Stimulated activated CD4-positive, alpha-beta T cell treated with anti-CD3 and anti-CD28 coated beads, Interleukin-2, amount 100 ng/mL, for 24 hours (primary cell): ENCODE data around the gene SMPD3.
A peak's percentile ranks its signal among the peaks of the same experiment; 100 is the strongest.

Experiments used
- DNase-seq, 2 donors: peaks; one replicate each; pipeline ENCODE4 v3.0.0-alpha.2; 2020

SMPD3 gene

GRCh38 chr16:68432701-68433100 lies 15.6 kb downstream of the SMPD3 start:
- DNase-seq, result no peak

GRCh38 chr16:68429076-68429854 lies 19.0 kb downstream of the SMPD3 start:
- no peak for DNase-seq

- DNase-seq, result no peak
Observed at GRCh38 chr16:68427649-68428303, 20.5 kb downstream of the SMPD3 start.

- no peak for DNase-seq
Observed at GRCh38 chr16:68426347-68426652, 22.0 kb downstream of the SMPD3 start.

GRCh38 chr16:68425498-68426346 lies 22.6 kb downstream of the SMPD3 start:
- DNase-seq, result no peak

- no peak for DNase-seq
Observed at GRCh38 chr16:68423771-68424170, 24.5 kb downstream of the SMPD3 start.

- no peak for DNase-seq
Observed at GRCh38 chr16:68422396-68422960, 25.8 kb downstream of the SMPD3 start.

- DNase-seq, result no peak
Observed at GRCh38 chr16:68421076-68421475, 27.2 kb downstream of the SMPD3 start.

GRCh38 chr16:68420366-68420942 lies 27.9 kb downstream of the SMPD3 start:
- no peak for DNase-seq

- peak; percentile 64 to 70 for DNase-seq
Observed at GRCh38 chr16:68417711-68418301, 30.5 kb downstream of the SMPD3 start.

- DNase-seq, result no peak
Observed at GRCh38 chr16:68416057-68417046, 32.0 kb downstream of the SMPD3 start.

GRCh38 chr16:68414581-68414980 lies 33.7 kb downstream of the SMPD3 start:
- DNase-seq, result no peak

GRCh38 chr16:68412061-68412460 lies 36.2 kb downstream of the SMPD3 start:
- DNase-seq, result no peak

GRCh38 chr16:68411086-68411485 lies 37.2 kb downstream of the SMPD3 start:
- no peak for DNase-seq

- DNase-seq, result no peak
Observed at GRCh38 chr16:68408967-68409366, 39.3 kb downstream of the SMPD3 start.

GRCh38 chr16:68408428-68408827 lies 39.9 kb downstream of the SMPD3 start:
- DNase-seq, result no peak

GRCh38 chr16:68406458-68407152 lies 41.7 kb downstream of the SMPD3 start:
- no peak for DNase-seq

- DNase-seq, result no peak
Observed at GRCh38 chr16:68404736-68405345, 43.5 kb downstream of the SMPD3 start.

- no peak for DNase-seq
Observed at GRCh38 chr16:68403704-68404103, 44.6 kb downstream of the SMPD3 start.

- no peak for DNase-seq
Observed at GRCh38 chr16:68403177-68403576, 45.1 kb downstream of the SMPD3 start.

- DNase-seq, result no peak
Observed at GRCh38 chr16:68402748-68403040, 45.6 kb downstream of the SMPD3 start.
